OCI-LY3 (cell line): ENCODE results near the gene ANKIB1.

Experiments
- CTCF ChIP-seq: fragments of 200-600, 300-600 bp; sonication (generic); IDR thresholded peaks from 2 replicates; pipeline ENCODE4 v1.5.1; 2014; ENCODE audit warnings: antibody characterized with exemption, low read length, low read depth
- EZH2phosphoT487 ChIP-seq: fragments of 200-600 bp; shearing (Covaris generic); IDR thresholded peaks from 2 replicates; pipeline ENCODE4 v1.6.1; 2018; ENCODE audit warnings: antibody characterized with exemption, mixed run types, low read depth

GRCh38 chr7:92293896-92294590 is 48.3 kb downstream of the ANKIB1 start:
- TF ChIP-seq CTCF, result no peak
- no peak for TF ChIP-seq EZH2phosphoT487
